Urinary bladder (tissue), 4 donors: ENCODE measurements around the gene NHERF1. TPM values are rescaled to one million over a fixed set of nuclear protein-coding genes. Genes with fewer than 3 reads are reported as not detected.

Source experiments
- DNase-seq: peaks from one replicate; pipeline ENCODE4 v3.0.0-alpha.2; 2015; ENCODE audit errors: extremely low spot score
- H3K27ac ChIP-seq: one replicate; pipeline ENCODE4 v1.5.1; 2013; ENCODE audit warnings: low read depth, mild to moderate bottlenecking, moderate library complexity
- H3K36me3 ChIP-seq: one replicate; pipeline ENCODE4 v1.6.1; 2013; ENCODE audit warnings: mild to moderate bottlenecking, moderate library complexity; ENCODE audit not compliant: insufficient read depth
- H3K4me1 ChIP-seq: one replicate; pipeline ENCODE4 v1.6.1; 2013; ENCODE audit warnings: mild to moderate bottlenecking, moderate library complexity; ENCODE audit not compliant: insufficient read depth
- H3K4me3 ChIP-seq: one replicate; pipeline ENCODE4 v1.5.1; 2013; ENCODE audit warnings: low read depth, low read length
- WGBS: extraction: QIAGEN DNeasy Blood & Tissue Kit; methylation state at CpG from one replicate; pipeline ENCODE4 v1.1.7; 2013; 5-methylcytosine and 5-hydroxymethylcytosine counted together
- polyA plus RNA-seq: library from polyadenylated mRNA; stranded (reverse); fragments of 200-250 nt; gene quantifications from one replicate; pipeline ENCODE4 v1.2.3, GENCODE V29; 2013
- total RNA-seq: library from RNA; depleted of rRNA; stranded (reverse); fragments of >200 nt; gene quantifications from one replicate; pipeline ENCODE4 v1.2.3, GENCODE V29; 2014
- donor health status: healthy with polysubstance abuse.
- donor health status: healthy.

Gene NHERF1
- total and polyA plus RNA-seq, 2 donors = 8.5 to 16.7 TPM

DNA sequence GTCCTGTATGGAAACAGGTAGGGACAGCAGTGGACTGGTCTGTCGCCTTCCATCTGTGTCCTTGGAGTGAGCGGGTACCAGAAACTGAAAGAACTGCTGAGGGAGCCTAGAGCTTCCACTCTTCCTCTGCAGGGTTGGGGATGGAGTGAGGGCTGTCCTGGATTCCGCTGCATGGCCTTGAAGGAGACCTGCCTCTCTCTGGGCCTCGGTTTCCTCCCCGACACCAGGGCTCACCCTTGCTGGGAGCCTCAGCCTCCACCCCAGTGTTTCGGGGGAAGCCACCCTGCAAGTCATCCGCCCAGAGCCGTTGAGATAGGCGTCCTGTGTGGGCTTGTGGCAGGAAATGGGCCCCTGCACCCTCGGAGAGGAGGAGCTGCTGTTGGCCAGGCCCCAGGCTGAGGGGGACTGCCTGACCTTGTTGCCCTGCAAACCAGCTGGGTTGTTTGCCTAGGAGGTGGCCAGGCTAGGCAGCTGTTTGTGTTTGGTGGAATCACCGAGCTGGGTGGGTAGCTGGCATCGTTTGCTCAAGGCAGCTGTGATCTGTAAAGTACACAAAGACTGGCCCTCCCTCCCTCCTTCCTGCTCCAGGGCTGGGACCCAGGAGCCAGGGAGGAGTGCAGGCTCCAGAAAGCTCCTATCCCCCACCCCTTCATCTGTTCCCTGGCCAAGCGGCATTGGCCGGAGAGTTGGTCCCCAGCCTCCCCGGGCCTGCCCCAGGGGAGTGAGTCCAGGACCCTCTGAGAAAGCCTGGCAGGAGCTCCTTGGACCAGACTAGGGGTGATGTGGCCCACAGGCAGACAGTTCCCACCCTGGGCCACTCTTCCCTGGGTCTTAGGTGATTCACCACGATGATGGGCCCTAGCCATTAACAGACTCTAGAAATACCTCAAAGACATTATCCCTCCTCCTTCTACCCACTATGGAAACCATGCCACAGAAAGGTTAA is 10.1 kb upstream of the NHERF1 start:
- H3K4me3 ChIP-seq = peak overlapping the region; percentile 46
- no peak overlapping the region for H3K27ac ChIP-seq

DNA sequence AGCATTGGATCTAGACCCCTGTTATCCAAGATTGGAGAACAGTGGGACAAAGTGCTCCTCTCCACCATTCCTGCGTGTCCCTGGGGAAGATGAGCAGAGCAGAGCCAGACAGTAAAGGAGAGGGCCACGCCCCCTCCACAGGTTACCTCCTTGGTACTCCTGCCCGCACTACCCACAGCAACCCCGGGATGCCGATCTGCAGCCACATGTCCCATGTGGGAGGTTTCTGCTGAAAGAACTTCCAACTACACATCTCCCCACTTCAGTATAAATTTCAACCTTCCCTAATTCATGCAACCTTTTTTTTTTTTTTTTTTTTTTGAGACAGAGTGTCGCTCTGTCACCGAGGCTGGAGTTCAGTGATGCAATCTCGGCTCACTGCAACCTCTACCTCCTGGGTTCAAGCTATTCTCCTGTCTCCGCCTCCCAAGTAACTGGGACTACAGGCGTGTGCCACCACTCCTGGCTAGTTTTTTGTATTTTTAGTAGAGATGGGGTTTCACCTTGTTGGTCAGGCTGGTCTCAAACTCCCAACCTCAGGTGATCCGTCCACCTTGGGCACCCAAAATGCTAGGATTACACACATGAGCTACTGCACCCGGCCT is 9.1 kb upstream of the NHERF1 start:
- Histone ChIP-seq H3K4me1 (no peaks in the 10 kb centered on the region), H3K27ac (no peak overlapping the region), H3K36me3 (no peaks in the 10 kb centered on the region), H3K4me3 (no peak overlapping the region)
- 84% methylated on average over 12 of the region's 12 CpGs for WGBS
- no peak for DNase-seq

More for the DNA sequence above, 10.1 kb upstream of the NHERF1 start:
- Histone ChIP-seq H3K4me1 (no peaks in the 10 kb centered on the region), H3K36me3 (no peaks in the 10 kb centered on the region)
- WGBS = 33% methylated on average over 16 of the region's 16 CpGs
- DNase-seq = no peak

DNA sequence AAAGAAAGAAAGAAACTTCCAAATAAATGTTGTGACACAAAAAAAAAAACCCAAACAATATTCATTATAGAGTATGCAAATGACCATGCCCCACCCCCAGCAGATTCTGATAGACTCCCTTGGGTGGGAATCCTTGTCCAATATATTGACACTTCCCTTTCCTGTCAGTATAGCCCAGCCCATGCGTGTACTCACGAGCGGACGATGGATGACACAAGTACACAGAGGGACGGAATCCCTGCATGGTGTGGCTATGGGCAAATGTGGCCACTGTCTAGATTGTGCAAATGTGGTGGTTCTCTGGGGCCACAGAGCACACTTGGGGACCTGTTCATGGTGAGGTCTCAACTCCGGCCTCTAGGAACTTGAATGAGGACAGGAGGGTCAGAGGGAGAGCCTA is 8.3 kb upstream of the NHERF1 start:
- no peak overlapping the region for H3K4me3 ChIP-seq
- H3K36me3 ChIP-seq = no peaks in the 10 kb centered on the region
- 84% methylated on average over 6 of the region's 6 CpGs for WGBS
- H3K4me1 ChIP-seq = no peaks in the 10 kb centered on the region
- no peak overlapping the region for H3K27ac ChIP-seq
- DNase-seq = no peak

DNA sequence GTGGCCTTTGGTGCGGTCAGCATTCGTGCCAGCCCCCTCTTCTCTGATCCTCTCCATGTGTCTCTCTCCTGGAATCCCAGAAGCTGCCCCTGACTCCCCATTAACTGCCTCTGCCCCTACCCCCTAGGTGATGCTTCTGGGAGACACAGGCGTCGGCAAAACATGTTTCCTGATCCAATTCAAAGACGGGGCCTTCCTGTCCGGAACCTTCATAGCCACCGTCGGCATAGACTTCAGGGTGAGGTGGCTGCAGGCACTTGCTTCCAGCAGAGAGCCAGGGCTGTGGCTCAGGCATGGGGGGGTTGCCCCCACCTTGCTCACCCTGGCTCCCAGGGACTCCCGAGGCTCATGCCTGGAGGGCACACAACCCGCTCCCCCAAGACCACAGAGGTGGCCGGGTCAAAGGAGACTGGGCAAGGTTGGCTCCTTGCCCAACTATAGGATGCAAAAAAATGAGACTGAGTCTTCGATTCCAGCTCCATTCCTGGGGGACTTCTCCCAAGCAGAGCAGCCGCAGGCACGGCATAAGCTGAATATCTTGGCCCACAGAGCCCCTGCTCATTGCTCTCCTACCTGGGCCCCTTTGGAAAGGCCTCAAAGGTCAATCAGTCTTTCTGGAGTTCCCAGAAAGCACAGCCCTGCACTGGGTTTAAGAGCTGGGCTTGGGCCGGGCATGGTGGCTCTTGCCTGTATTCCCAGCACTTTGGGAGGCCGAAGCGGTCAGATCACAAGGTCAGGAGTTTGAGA is 7.6 kb upstream of the NHERF1 start:
- WGBS = 84% methylated on average over 17 of the region's 17 CpGs
- Histone ChIP-seq H3K4me3 (no peak overlapping the region), H3K27ac (no peak overlapping the region), H3K36me3 (no peaks in the 10 kb centered on the region), H3K4me1 (no peaks in the 10 kb centered on the region)
- DNase-seq = no peak

DNA sequence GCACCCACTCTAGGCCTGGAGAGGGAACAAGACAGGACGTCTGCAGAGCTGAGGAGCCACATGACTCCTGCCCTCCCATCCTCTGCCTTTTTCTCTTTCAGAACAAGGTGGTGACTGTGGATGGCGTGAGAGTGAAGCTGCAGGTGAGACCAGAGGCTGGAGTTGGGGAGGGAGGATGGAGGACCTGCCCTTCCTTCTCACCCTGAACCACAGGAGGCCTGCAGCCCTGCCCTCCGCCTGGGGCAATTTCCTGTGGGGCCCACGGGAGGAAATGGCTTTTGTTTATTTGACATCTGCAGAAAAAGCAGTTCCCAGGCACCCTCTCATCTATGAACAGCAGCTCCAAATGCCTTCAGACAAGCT is 6.3 kb upstream of the NHERF1 start:
- H3K4me1 ChIP-seq = no peaks in the 10 kb centered on the region
- H3K4me3 ChIP-seq = no peak overlapping the region
- no peak overlapping the region for H3K27ac ChIP-seq
- no peak for DNase-seq
- 37% methylated on average over 4 of the region's 4 CpGs for WGBS
- H3K36me3 ChIP-seq = no peaks in the 10 kb centered on the region

DNA sequence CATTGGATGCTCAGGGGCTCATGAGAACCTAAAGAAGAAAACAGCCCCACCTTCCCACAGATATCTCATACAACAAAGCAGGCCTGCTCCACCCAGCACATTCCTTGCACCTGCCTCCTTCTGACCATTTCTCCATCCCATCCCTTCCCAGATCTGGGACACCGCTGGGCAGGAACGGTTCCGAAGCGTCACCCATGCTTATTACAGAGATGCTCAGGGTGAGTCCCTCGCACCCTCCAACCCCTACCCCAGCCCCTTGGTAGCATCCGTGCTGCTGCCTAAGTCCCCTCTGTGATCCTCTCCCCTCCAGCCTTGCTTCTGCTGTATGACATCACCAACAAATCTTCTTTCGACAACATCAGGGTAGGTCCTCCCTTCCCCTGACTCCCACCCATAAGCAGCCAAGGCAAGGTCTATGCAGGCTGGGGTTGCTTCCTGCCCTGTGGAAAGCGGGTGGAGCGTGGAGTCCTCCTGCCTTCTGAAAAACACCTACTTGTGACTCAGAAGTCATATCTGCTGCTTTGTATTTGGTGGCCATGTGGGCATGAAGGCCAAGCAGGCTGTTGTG is 5.4 kb upstream of the NHERF1 start:
- Histone ChIP-seq H3K36me3 (no peaks in the 10 kb centered on the region), H3K4me3 (no peak overlapping the region), H3K27ac (no peak overlapping the region), H3K4me1 (no peaks in the 10 kb centered on the region)
- DNase-seq = no peak
- 88% methylated on average over 9 of the region's 9 CpGs for WGBS

DNA sequence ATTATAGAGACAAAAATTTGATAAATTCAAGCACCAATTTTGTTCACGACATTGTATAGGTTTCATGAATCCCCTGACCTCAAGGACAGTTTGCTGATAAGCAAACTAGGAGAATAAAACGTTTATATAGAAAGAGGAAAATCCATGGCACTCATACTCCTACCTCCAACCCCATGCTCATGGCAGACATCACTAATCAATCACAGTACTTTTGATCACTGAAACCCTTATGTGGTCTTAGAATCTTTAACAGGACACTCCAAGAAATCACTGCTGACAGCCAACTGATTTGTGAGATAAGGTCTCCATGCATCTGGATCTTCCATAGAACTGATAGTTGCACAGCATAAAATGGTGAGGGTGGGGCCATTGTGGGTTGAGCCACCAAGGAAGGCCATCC is 4.7 kb upstream of the NHERF1 start:
- Histone ChIP-seq H3K36me3 (no peaks in the 10 kb centered on the region), H3K4me1 (no peaks in the 10 kb centered on the region), H3K4me3 (no peak overlapping the region), H3K27ac (no peak overlapping the region)
- no peak for DNase-seq
- 65% methylated on average over 2 of the region's 2 CpGs for WGBS

DNA sequence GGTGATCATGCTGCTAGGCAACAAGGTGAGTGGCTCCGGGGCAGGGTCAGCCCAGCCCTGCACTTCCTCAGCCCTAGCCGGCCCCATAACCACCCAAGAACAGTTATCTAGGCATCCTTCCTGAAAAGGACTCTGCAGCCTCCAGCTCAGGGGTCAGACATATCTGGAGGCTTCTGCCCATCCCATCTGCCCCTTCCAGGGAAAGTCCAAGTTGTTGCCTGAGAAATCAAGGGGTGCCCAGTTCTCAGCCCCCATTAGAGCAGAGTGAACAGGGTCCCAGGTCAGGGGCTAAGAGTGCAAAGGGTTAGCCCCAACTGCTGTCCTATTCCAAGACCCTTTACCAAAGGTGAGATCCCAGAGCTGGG is 4.1 kb upstream of the NHERF1 start:
- 53% methylated on average over 2 of the region's 2 CpGs for WGBS
- no peak for DNase-seq
- Histone ChIP-seq H3K4me3 (no peak overlapping the region), H3K36me3 (no peaks in the 10 kb centered on the region), H3K27ac (no peak overlapping the region), H3K4me1 (no peaks in the 10 kb centered on the region)

DNA sequence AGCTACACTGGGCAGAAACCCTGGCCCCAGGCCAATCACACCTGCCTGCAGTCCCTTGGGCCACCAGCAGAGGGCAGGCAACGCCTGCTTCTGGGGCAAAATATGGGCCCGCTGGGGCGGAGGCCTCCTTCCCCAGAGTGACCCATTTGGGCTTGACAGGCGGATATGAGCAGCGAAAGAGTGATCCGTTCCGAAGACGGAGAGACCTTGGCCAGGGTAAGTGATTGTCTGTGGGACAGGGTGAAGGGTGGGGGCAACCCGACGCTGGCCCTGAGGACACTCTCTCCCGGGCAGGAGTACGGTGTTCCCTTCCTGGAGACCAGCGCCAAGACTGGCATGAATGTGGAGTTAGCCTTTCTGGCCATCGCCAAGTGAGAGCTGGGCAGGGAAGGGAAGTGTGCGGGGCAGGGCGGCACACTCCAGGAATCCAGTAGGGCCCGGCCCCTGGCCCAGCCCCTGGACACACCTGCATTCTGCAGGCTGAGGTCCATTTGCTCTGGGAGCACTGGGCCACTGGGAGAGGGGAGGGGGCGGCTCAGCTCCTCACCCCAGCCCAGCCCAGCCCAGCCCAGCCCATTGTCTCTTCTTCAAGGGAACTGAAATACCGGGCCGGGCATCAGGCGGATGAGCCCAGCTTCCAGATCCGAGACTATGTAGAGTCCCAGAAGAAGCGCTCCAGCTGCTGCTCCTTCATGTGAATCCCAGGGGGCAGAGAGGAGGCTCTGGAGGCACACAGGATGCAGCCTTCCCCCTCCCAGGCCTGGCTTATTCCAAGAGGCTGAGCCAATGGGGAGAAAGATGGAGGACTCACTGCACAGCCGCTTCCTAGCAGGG is 3.5 kb upstream of the NHERF1 start:
- Histone ChIP-seq H3K4me3 (no peak overlapping the region), H3K4me1 (no peaks in the 10 kb centered on the region), H3K36me3 (no peaks in the 10 kb centered on the region), H3K27ac (no peak overlapping the region)
- DNase-seq = no peak
- WGBS = 34% methylated on average over 24 of the region's 24 CpGs

DNA sequence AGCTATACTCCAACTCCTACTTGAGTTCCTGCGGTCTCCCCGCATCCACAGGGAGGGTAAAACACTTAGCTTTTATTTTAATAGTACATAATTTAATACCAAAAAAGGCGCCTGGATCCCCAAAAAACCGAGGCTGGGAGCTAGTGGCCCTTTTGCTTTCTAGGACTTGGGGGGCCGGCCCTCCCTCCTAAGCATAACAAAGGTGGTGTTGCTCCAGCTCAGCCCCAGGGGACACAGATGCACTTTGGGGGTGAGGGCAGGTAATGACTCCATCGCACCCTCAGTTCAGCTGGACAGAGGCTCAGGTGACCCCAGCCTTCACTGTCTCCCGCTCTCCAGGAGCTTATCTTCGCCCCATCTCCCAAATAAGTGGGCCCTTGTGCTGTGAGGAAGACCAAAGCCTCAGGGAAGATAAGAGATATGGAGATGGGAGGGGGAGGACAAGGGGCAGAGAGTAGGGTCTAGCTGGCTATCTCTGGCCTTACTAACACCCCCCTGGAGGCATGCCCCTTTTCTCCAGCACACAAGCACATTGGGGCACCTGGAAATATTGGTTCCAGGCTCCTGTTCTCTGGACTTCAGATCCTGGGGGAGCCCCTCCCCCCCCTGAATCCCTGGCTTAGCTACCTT is 2.8 kb upstream of the NHERF1 start:
- H3K4me1 ChIP-seq = no peaks in the 10 kb centered on the region
- H3K36me3 ChIP-seq = no peaks in the 10 kb centered on the region
- WGBS = 85% methylated on average over 8 of the region's 8 CpGs
- DNase-seq = no peak
- no peak overlapping the region for H3K27ac ChIP-seq
- H3K4me3 ChIP-seq = no peak overlapping the region

DNA sequence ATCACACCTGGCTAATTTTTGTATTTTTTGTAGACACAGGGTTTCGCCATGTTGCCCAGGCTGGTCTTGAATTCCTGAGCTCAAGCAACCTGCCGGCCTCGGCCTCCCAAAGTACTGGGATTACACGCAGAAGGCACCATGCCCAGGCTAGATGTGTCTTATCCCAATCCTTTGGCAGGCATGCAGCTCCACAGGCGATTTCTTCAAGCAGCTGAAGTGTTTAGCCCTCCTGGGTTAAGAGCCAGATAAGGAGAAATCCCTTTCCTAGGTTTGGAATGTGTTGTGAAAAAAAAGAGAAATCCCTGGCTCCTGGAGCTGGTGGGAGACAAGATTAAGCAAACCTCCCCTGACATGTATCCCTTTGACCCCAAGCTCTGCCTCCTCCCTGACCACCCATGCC is 2.1 kb upstream of the NHERF1 start:
- Histone ChIP-seq H3K27ac (no peak overlapping the region), H3K4me1 (no peaks in the 10 kb centered on the region), H3K4me3 (no peak overlapping the region), H3K36me3 (no peaks in the 10 kb centered on the region)
- no peak for DNase-seq
- WGBS = 59% methylated on average over 5 of the region's 5 CpGs

DNA sequence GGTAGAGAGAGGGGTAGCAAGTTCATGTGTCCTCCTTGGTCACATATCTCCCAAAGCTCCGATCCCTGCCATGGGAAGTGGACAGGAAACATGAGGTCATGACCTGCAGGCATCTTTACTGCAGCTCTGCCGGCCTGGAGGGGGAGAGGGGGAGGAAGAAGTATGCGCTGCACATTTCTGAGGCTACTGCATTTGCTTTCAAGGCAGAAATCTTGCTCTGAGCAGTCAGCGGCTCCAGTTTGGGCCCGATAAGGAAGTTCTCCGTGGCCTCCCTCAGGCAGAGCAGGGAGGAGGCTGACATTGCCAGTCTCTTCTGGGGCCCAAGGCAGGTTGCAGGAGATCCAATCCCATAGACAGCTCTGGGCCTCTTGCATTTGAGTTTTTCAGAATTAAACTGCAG is 1.5 kb upstream of the NHERF1 start:
- WGBS = 22% methylated on average over 6 of the region's 6 CpGs
- DNase-seq = no peak
- Histone ChIP-seq H3K36me3 (no peaks in the 10 kb centered on the region), H3K27ac (no peak overlapping the region), H3K4me3 (no peak overlapping the region), H3K4me1 (no peaks in the 10 kb centered on the region)

DNA sequence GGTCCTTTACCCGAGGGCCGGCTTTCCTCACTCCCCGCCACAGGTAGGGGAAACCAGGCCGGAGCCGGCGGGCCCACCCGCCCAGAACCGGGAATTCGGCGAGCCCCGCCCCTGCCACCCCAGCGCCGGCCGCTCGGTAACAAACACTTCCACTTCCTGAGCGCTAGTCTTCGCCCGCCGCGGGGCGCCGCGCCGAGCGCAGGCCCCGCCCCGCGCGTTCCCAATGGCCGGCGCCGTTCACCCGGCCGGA is 224 bp upstream of the NHERF1 start:
- H3K4me1 ChIP-seq = no peaks in the 10 kb centered on the region
- DNase-seq = no peak
- peak overlapping the region; percentile 27 for H3K4me3 ChIP-seq
- H3K27ac ChIP-seq = peak overlapping the region; percentile 29
- no peaks in the 10 kb centered on the region for H3K36me3 ChIP-seq
- whole genome bisulfite sequencing = under 1% methylated on average over 34 of the region's 34 CpGs
